Stimulated activated CD4-positive, alpha-beta T cell treated with anti-CD3 and anti-CD28 coated beads, Interleukin-12 subunit alpha, Interleukin-12 subunit beta, amount 100 ng/mL, for 48 hours (primary cell): ENCODE results near the gene HES2.
"Not testable (repeated sequence)": the region's sequence is repeated elsewhere in the genome, so short reads cannot be mapped to it uniquely, and the experiment has no call there.

Experiments used
- DNase-seq, 3 donors: peaks; one replicate each; pipeline ENCODE4 v3.0.0-alpha.2; 2020; ENCODE audit warnings: low read depth in 2 of 3, low spot score in 1 of 3

Gene HES2, protein sequence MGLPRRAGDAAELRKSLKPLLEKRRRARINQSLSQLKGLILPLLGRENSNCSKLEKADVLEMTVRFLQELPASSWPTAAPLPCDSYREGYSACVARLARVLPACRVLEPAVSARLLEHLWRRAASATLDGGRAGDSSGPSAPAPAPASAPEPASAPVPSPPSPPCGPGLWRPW

DNA sequence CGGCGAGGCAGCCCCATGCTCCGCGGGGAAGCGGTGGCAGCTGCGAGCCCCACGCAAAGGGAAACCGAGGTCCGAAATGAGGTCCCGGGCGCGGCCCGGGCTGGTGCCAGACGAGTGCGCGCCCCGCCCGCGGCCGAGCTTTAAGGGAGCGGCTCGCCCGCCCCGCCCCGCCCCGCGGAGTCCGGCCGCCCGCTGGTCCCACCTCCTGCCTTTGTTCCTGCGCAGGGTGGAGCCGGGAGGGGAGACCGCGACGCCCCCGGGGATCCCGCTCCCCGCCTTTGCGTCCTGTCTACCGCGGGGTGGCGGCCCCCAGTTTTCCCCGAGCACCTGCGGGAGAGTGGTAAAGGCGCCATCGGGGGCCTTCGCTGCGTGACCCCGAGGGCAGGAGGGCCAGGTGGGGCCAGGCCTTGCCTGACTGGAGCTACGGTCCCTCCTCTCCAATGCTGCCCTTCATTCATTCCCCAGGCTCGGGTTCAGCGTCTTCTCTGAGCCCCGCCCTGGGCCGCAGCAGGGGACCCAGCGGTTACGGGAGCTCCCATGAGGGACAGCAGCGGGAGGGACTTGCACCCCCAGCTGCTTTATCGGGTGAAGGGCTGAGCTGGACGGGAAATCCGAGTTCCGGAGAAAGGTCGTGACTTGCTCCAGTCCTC is at the start of gene HES2:
Gene HES2, minus strand, starts transcription at position 116 of the 650 bp plus-strand sequence. Its CDS starts 99 bp downstream, at position 17.
- DNase-seq: no peak

DNA sequence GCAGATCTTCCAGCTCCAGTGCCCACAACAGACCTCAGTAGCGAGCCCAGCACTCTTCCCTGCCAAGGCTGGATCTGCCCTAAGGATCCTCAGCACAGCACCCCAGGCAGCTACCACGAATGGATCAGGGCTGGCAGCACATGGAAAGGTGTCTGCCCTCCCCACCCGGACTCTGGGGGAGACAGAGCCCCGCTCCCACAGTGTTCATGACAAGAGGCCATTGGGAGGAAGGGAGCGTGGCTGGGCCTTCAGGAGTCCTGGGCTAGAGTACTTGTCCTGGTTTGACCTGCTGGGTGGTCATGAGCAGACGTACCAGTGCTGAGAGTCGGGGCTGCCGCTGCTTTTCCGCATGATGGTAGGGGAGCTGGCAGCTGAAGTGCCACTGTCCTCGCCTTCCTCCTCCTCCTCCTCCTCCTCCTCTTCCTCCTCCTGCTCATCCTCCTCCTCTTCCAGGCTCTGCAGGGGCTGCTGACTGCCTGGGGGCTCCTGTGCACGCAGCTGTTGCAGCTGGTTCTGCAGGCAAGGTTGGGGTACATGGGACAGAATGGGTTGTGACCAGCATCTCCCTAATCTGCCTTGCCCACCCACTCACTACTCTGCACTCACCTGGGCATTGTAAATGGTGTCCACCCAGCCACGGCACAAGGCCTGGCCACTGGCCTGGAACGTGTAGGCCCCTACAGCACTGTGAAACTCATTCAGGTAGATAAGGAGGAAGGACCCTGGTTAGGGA is 49.2 kb upstream of the HES2 start:
- no peak for DNase-seq

GRCh38 chr1:6467744-6468688 is 48.3 kb upstream of the HES2 start:
- DNase-seq: no peak

- DNase-seq: no peak
Measured at GRCh38 chr1:6467224-6467623, 47.5 kb upstream of the HES2 start.

DNA sequence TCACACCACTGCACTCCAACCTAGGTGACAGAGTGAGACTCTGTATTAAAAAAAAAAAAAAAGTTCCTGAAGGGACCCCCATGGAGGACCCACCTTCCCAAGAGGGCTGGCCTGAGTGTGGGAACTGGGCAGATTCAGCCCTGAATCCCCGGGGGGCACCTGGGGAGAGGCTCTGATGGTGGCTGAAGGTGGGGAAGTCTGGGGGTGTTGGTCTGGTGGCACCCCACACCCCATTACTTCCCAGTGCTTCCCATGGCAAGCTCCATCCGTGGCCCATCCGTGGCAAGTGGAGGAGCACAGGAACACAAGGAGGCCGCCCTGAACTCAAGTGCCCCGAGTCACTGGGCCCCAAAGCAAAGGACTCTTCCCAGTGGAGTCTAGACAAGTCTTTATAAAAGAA is 47.0 kb upstream of the HES2 start:
- DNase-seq: no peak

GRCh38 chr1:6466023-6466422 is 46.3 kb upstream of the HES2 start, which contains the start of gene TNFRSF25:
TSS of gene TNFRSF25 (minus strand) at chr1:6466173. CDS start at chr1:6466107, 66 bp downstream.
- peak in 1 of 3 donors; percentile 50 for DNase-seq

GRCh38 chr1:6465461-6466005 is 45.8 kb upstream of the HES2 start:
- no peak for DNase-seq

- DNase-seq: no peak
Measured at GRCh38 chr1:6464915-6465314, 45.2 kb upstream of the HES2 start.

- peak in 2 of 3 donors; percentile 57 to 65 for DNase-seq
Measured at GRCh38 chr1:6464514-6464836, 44.8 kb upstream of the HES2 start.

- DNase-seq: no peak
Measured at GRCh38 chr1:6463120-6463412, 43.3 kb upstream of the HES2 start.

DNA sequence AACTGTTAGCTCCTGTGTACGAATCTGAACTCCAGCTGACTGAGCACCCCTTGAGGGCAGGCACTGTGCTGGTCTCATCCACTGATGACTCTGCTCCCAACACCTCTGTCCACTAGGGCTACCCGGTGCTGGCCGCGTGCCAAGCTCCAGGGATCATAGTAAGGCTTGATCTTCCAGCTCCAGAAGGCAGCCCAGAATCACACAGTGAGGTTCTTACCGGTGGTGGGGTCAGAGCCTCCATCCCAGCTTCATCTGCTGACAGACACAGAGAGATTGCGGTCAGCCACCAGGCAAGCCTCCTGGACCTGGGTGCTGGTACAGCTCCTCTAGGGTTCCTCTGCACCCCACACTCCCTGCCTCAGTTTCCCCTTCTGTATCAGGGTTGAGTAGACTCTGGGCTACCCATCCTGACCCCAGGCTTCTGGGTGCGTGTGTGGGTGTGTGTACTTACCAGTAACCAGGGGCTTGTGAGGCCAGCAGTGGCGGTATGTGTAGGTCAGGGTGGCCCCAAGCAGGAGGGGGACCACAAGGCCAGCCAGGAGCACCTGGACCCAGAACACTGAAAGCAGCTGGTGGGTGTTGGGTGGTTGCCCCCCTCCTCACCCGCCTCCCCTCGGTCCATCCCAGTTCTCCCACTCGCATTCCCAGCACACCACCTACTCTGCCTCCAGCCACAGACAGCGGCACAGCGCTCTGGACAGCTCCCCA is 42.8 kb upstream of the HES2 start:
- no peak for DNase-seq

- no peak for DNase-seq
Measured at GRCh38 chr1:6461538-6462411, 42.1 kb upstream of the HES2 start.

GRCh38 chr1:6461051-6461530 is 41.4 kb upstream of the HES2 start:
- DNase-seq: no peak

- peak; percentile 66 to 80 (median 71) for DNase-seq
Measured at GRCh38 chr1:6460301-6461050, 40.8 kb upstream of the HES2 start.

GRCh38 chr1:6459850-6460265 is 40.1 kb upstream of the HES2 start:
- DNase-seq: no peak

DNA sequence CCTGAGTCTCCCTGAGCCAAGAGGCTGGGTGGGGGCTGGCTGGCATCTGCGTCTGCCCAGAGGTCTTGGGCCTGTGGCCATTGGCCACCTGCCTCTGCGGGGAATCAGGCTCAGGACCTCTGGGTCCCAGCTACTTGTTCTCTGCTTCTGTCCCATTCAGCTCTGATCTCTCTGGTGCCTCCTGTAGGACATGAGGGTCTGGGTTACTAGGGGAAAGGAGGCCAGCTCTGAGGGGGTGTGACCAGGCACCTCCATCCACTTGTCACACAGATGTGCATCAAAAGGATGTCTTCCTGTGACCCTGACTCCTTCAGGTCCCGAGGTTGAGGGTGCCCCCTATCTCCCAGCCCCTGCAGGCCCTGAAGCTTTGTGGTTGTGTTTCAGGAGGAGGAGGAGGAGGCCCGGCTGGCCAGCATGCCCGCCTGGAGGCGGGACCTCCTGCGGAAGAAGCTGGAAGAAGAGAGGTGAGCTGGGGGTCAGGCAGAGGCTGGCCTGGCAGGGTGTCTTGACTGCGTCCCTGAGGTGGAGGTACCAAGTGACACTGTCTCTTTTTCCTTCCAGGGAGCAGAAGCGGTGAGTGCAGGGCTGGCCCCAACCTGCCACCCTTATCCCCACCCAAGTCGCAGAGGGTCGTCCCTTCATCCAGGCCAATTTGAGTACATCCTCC is 37.2 kb upstream of the HES2 start:
- no peak for DNase-seq

- DNase-seq: not testable (repeated sequence)
Measured at GRCh38 chr1:6455752-6456520, 36.2 kb upstream of the HES2 start.
